SKM-1 (cell line): ENCODE data around the gene FCN2.

Source experiments
- DNase-seq: peaks from one replicate; lab custom pipeline; 2025; ENCODE audit not compliant: unreplicated experiment; lab: John Stamatoyannopoulos, UW

The FCN2 gene

GRCh38 chr9:134929193-134930158 lies 48.9 kb downstream of the FCN2 start:
- peak; percentile 98 for DNase-seq

- no peak for DNase-seq
Measured at GRCh38 chr9:134930398-134930797, 49.8 kb downstream of the FCN2 start.

- no peak for DNase-seq
Measured at GRCh38 chr9:134932171-134932570, 51.6 kb downstream of the FCN2 start.

GRCh38 chr9:134932606-134933005 lies 52.0 kb downstream of the FCN2 start:
- no peak for DNase-seq

DNA sequence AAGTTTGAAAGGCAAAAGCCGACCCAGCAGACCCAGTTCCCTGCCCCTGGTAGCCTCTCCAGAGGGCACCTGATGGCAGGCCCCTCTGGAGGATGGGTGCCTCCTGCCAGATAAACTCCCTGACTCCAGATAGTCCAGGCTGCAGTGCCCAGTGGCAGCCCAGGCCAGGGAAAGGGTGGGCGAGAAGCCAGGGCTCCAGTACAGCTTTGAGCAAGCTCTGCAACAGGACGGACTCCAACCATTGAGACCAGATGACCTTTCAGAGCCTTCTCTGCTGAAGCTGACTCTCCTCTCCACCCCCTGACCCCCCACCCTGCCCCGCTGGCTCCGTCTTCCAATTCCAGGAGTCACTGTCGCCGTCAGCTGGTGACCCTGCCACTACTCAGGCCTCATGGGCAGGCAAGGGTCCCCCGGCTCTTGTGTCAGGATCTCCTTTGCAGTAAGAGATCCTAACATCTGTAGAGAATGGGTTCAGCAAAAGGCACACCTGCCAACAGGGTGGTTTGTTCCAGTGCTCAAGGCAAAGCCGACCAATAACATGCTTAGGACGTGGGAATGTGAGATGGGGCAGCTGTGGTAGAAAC lies 52.6 kb downstream of the FCN2 start:
- no peak for DNase-seq

DNA sequence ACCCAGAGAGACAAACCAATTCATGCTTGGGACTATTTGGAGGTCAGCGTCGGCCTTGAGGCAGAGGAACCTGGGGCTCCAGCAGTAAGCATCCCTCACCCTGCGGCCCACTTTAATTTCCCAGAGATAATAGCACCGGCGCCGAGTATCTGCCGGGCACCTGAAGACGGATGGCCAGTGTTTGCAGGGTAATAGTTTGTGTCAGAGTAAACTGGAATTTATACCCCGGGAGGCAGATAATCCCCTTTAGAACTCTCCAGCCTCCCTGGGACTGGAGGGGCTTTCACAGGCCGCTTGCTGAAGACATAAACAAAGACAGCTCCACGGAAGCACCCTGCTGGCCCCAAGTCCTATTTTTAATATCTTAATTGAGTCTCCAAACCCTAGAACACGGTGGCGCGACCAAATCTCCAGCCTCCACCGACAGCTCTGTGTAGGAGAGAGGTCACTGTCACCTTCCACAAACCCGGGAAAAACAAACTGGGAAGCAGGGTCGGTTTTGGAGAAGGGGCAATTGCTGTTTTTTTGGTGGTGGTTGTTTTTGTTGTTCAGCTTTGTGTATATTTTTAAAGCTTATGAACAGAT lies 54.5 kb downstream of the FCN2 start:
- DNase-seq, result no peak

DNA sequence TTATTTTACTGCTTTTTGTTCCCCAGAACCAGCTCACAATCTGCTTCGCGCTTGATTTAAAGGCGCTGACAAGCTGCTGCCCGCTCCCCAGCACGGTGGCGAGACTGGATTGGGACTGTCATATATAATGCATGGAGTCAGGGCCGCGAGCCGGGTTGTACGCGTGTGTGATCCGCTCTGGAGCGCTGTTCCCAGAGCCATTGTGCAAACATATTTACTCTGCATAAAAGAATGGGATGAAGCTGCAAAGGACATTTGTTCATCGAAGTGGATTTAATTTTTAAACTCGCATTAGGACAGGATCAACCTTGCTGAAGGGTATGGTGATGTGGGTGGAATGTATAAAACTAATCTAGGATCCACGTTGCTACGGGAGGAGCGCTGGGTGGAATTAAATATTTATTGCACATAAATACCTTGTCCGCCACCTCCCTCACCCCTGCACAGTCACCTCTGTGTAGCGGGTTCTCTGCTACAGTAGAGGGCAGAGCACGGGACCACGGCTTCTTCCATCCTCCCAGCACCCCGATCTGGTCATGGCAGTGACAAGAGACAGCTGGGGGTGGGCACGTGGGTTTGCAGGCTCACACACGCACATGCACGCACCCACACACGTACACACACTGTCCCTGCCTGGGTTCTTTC lies 55.2 kb downstream of the FCN2 start:
- DNase-seq, result no peak

DNA sequence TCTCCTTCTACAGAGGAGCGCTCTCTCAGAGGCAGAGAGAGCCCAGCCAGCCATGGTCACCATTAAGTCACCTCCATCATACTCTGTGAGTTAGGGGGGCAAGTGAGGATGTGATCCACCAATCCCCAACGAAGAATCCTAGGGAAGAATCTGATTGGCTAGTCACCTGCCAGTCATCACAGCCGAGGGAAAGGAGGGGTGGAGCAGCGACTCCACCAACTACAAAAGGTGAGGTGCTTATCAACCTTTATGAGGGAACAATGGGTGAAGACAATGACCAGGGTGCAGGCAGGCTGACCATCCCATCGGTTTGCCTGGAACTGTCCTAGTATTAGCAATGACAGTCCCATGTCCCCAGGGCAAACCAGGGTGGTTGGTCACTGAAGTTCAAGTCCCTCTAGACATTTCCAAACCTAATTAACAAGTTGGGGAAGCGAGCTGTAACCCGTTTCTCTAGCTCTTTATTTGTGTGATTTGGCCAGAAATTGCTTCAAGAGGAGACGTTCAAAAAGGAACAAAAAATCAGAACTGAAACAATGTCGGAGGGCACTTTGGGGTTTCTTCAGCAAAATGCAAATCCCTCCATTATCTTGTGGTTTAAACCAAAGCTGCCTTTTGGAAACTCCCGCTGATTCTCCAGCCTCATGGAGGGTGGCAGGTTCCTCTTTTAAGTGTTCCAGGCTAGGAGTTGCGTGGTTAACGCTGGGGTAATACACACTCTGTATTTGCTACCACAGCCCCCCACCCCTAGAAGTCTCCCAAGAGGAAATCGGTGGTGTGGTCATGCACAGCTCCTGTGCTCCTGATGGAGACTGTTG lies 55.9 kb downstream of the FCN2 start:
- peak; percentile 41 for DNase-seq
